Uterus (tissue), 4 donors: ENCODE measurements around the gene SIDT1. TPM values are rescaled to one million over a fixed set of nuclear protein-coding genes. Genes with fewer than 3 reads are reported as not detected.

Experiments used
- DNase-seq, 2 donors: peaks; one replicate each; pipeline ENCODE4 v3.0.0-alpha.2; 2019 to 2020
- H3K27ac ChIP-seq, 2 donors: fragments of 200-600 bp; sonication (generic); 1 replicate in 1 of 2; 2 replicates in 1 of 2; pipeline ENCODE4 v1.5.1; 2016 to 2018
- H3K27me3 ChIP-seq, 2 donors: fragments of 200-600 bp; sonication (generic); one replicate each; pipeline ENCODE4 v1.5.1; 2018 to 2019; ENCODE audit warnings: control low read depth in 1 of 2
- H3K36me3 ChIP-seq, 2 donors: fragments of 200-600 bp; sonication (generic); one replicate each; pipeline ENCODE4 v1.5.1; 2019; ENCODE audit warnings: control low read depth in 1 of 2
- H3K4me1 ChIP-seq, 2 donors: fragments of 200-600 bp; sonication (generic); one replicate each; pipeline ENCODE4 v1.5.1; 2018 to 2019; ENCODE audit warnings: control low read depth in 1 of 2
- H3K4me3 ChIP-seq, 2 donors: fragments of 200-600 bp; sonication (generic); 1 replicate in 1 of 2; 2 replicates in 1 of 2; pipeline ENCODE4 v1.5.1; 2018 to 2019; ENCODE audit warnings: mild to moderate bottlenecking in 1 of 2
- H3K9me3 ChIP-seq, 2 donors: fragments of 200-600 bp; sonication (generic); one replicate each; pipeline ENCODE4 v1.5.1; 2019; ENCODE audit warnings: control low read depth in 1 of 2
- CTCF ChIP-seq, 4 experiments: fragments of 200-600 bp in 2 of 4; fragments of 450-650 bp in 2 of 4; sonication (generic) in 2 of 4; IDR thresholded peaks; one replicate each; pipeline ENCODE4 v1.5.1; 2016 to 2019; ENCODE audit warnings: antibody characterized with exemption in 4 of 4, mild to moderate bottlenecking in 2 of 4, moderate library complexity in 1 of 4
- POLR2A ChIP-seq, 2 donors: fragments of 450-650 bp; IDR thresholded peaks; one replicate each; pipeline ENCODE4 v1.6.1; 2016; ENCODE audit warnings: antibody characterized with exemption in 2 of 2, mild to moderate bottlenecking in 1 of 2, moderate library complexity in 1 of 2
- intact Hi-C: fragments of 100-400 bp; cut with DNase I; formaldehyde crosslinking; loops from one replicate; pipeline ENCODE4 v1.15.1; 2023; ENCODE audit warnings: low total_unique reads
- total RNA-seq, 4 donors: library from RNA; depleted of rRNA in 3 of 4; stranded (reverse); fragments of >200 nt in 3 of 4; gene quantifications; one replicate each; pipeline versions ENCODE4 v1.1.0 to v1.2.4, GENCODE V29; 2014 to 2023
- donor health status: DM: yes; HTN: yes; CAD: no.

The SIDT1 gene
- total RNA-seq, 4 donors from 2014 or later = 1.8 to 3.7 TPM; not detected in 2

GRCh38 chr3:113571360-113571759 lies 39.0 kb downstream of the SIDT1 start:
- Histone ChIP-seq H3K27ac (no peak overlapping the region), H3K4me1 (no peaks in the 10 kb centered on the region), H3K27me3 (no peaks in the 10 kb centered on the region), H3K9me3 (no peaks in the 10 kb centered on the region), H3K4me3 (no peak overlapping the region), H3K36me3 (no peaks in the 10 kb centered on the region)
- DNase-seq = no peak
- intact Hi-C loops = no loop called here
- TF ChIP-seq CTCF (IDR thresholded peaks at IDR 0.05) (no peak), POLR2A (IDR thresholded peaks at IDR 0.05) (no peak)

- intact Hi-C loops = no loop called here
- no peak for DNase-seq
- TF ChIP-seq CTCF (IDR thresholded peaks at IDR 0.05) (no peak), POLR2A (IDR thresholded peaks at IDR 0.05) (no peak)
- Histone ChIP-seq H3K27me3 (no peaks in the 10 kb centered on the region), H3K4me1 (no peaks in the 10 kb centered on the region), H3K36me3 (no peaks in the 10 kb centered on the region), H3K27ac (no peak overlapping the region), H3K4me3 (no peak overlapping the region), H3K9me3 (no peaks in the 10 kb centered on the region)
Measured at GRCh38 chr3:113573728-113574127, 41.4 kb downstream of the SIDT1 start.

DNA sequence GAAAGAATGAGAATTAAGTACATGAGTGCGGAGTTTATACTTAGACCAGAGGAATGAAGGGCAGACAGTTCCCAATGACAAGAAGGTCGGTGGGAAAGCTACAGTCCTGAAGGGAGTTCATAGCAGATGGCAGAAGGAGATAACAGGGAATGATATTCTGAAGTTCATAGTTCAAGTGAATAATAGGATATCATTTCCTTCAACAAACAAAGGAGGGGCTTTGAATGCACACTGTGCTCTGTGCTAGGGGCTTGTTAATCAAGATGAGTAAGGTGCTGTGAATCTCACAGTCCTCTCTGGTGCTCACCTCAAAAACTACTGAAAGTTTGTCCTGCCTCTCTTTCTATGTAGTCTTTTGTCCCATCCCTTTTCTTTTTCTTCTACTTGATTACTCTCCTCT lies 41.9 kb downstream of the SIDT1 start:
- no peak overlapping the region for H3K4me3 ChIP-seq
- H3K4me1 ChIP-seq = no peaks in the 10 kb centered on the region
- H3K36me3 ChIP-seq = no peaks in the 10 kb centered on the region
- no peaks in the 10 kb centered on the region for H3K9me3 ChIP-seq
- intact Hi-C loops = no loop called here
- H3K27me3 ChIP-seq = no peaks in the 10 kb centered on the region
- no peak for TF ChIP-seq POLR2A (IDR thresholded peaks at IDR 0.05)
- no peak for TF ChIP-seq CTCF (IDR thresholded peaks at IDR 0.05)
- H3K27ac ChIP-seq = no peak overlapping the region
- no peak for DNase-seq

DNA sequence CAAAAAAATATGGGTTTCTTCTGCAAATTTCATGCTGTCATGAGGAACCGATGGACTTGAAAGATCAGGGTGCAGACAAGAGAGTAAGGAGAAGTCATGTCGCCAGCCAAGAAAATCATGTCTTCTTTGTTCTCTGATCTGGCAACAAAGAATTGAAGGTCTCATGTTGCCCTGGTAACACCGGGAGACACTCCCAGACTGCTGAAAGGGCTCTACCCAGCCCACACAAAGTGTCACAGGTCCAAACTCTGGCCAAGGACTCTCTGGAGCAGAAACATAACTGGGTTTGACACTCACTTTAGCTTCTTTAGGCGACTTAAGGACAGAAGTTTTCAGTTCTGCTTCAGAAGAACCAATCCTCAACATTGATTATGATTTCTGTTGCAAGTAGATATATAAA lies 42.9 kb downstream of the SIDT1 start:
- no peaks in the 10 kb centered on the region for H3K36me3 ChIP-seq
- H3K27me3 ChIP-seq = no peaks in the 10 kb centered on the region
- no peak overlapping the region for H3K27ac ChIP-seq
- H3K4me1 ChIP-seq = no peaks in the 10 kb centered on the region
- DNase-seq = no peak
- intact Hi-C loops = no loop called here
- no peaks in the 10 kb centered on the region for H3K9me3 ChIP-seq
- no peak overlapping the region for H3K4me3 ChIP-seq
- TF ChIP-seq CTCF (IDR thresholded peaks at IDR 0.05) = no peak
- TF ChIP-seq POLR2A (IDR thresholded peaks at IDR 0.05) = no peak

DNA sequence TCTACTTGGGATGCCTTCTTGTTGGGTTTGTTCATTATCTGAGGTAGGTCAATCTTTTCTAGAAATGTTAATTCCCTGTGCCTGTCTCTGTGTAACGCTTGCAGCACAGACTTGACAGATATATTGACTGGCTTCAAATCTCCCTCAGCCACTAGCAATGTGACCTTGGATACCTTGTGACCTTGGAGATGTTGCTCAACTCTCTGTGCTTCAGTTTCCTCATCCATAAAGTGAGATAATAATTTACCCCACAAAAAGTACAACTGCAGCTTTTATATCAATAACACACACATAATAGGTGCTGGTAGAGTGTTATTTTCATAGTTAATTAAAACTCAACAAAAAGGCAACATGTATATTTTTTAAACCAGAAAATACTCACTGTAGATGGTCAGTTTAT lies 52.9 kb downstream of the SIDT1 start:
- TF ChIP-seq CTCF (IDR thresholded peaks at IDR 0.05) (no peak), POLR2A (IDR thresholded peaks at IDR 0.05) (no peak)
- no peak overlapping the region for H3K27ac ChIP-seq
- no peaks in the 10 kb centered on the region for H3K4me1 ChIP-seq
- H3K36me3 ChIP-seq = no peaks in the 10 kb centered on the region
- no peaks in the 10 kb centered on the region for H3K9me3 ChIP-seq
- DNase-seq = no peak
- no peaks in the 10 kb centered on the region for H3K27me3 ChIP-seq
- intact Hi-C loops = no loop called here
- H3K4me3 ChIP-seq = no peak overlapping the region
